HG03432 (cell line): Measurements from ENCODE around the gene HPDL.
A peak's percentile ranks its signal among the peaks of the same experiment; 100 is the strongest.

Experiments
- ATAC-seq: cut with Tn5 transposase; IDR thresholded peaks from one replicate; pipeline ENCODE4 v1.9.1; 2021; ENCODE audit warnings: mild to moderate bottlenecking, moderate library complexity; ENCODE audit not compliant: unreplicated experiment

The HPDL gene

GRCh38 chr1:45321444-45321843, 5.3 kb upstream of the HPDL start:
- no peak for ATAC-seq

- no peak for ATAC-seq
Observed at GRCh38 chr1:45322486-45323040, 4.1 kb upstream of the HPDL start.

GRCh38 chr1:45325851-45326506, 716 bp upstream of the HPDL start:
- ATAC-seq: no peak

DNA sequence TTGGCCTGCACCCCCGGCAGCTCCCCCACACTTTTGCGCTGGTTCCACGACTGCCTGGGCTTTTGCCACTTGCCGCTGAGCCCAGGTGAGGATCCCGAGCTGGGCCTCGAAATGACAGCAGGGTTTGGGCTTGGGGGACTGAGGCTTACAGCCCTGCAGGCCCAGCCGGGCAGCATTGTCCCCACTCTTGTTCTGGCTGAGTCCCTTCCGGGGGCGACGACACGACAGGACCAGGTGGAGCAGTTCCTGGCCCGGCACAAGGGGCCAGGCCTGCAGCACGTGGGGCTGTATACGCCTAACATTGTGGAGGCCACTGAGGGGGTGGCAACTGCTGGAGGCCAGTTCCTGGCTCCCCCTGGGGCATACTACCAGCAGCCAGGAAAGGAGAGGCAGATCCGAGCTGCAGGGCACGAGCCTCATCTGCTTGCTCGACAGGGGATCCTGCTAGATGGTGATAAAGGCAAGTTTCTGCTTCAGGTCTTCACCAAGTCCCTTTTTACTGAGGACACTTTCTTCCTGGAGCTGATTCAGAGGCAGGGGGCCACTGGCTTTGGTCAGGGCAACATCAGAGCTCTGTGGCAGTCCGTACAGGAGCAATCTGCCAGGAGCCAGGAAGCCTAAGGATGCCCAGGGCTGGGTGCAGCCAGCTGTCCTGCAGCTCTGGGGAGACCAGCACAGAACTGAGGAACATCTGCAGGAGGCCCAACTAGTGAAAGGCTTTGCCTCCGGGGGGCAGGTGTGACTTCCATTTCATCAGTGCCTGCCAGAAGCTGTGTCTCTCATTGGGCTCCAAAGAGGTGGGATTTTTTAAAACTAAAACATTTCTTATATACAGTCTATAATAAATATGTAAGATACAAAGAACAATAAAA, 1.2 kb downstream of the HPDL start:
- no peak for ATAC-seq

DNA sequence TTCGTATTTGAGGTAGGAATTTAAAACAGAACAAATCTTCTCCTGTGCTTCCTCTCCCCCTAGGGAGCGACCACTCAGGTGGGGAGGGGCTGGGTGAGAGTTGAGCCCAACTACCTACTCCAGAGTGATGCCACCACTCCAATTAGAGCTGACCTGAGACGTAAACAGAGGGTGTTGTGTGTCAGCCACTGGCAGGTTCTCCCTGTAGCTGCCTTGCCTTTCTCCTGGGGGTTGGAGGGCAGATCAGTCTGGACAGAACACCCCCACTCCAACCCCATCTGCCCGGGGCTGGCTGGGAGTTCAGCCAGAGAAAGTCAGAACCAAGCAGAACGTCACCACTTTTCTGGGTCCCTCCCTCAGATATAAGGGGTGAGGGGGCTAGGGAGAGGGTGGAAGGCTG, 2.0 kb downstream of the HPDL start:
- ATAC-seq: no peak

DNA sequence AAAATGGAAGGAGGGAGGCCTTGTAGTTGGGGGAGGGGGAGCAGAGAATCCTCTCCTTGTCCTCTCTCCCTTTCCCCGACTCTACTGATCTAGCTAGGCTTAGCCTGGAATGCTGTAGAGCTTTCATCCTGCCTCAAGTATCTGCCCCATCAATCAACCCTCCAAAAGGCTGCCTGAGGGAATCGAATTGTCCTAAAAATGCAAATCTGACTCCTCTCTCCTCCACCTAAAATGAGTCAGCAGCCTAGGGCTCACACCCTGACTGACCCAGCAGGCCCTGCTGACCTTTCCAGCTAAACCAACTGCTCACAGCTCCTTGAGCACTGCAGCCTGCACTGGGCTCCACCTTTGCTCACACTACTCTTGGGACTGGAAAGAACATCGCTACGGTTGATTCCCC, 2.8 kb downstream of the HPDL start:
- ATAC-seq: no peak

DNA sequence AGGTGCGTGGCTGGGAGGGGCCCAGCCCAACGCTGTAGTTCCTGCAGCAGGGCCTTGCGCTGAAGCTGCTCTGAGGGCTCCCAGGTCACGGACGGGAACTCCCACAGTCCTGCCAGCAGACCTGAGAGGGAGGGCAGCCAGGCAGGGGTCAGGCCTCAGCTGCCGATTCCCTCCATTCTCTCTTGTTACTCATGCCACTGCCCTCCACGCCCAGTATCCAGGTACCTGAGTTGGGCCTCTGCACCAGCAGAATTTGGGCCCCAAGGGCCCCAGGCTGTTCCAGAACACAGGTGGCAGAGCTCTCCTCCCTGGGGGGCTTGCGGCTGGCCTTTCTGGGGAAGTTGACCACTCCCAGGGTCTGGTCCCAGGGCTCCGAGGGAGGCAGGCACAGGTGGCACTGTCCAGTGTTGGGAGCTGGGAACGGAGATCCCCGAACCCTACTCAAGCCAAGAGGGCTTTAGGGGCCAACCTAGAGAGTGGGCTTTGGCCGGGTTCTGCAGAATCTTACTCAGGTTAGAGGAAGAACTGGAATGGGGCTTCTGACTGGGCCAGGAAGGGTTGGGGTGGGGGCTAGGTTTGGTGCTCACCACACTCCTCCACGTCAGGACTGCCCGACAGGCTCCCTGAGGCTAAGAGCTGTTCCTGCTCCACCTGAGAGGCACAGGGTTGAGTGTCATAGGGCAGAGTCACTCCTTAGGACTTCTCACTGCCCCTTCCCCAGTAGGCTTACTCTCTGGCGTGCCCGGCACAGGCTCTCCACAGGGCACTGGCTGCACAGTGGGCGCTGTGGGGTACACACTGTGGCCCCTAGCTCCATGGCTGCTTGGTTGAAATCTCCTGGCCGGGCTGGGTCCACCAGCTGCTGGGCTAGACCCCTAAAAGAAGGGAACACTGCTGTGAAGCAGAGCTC, 5.0 kb downstream of the HPDL start:
- ATAC-seq: no peak

DNA sequence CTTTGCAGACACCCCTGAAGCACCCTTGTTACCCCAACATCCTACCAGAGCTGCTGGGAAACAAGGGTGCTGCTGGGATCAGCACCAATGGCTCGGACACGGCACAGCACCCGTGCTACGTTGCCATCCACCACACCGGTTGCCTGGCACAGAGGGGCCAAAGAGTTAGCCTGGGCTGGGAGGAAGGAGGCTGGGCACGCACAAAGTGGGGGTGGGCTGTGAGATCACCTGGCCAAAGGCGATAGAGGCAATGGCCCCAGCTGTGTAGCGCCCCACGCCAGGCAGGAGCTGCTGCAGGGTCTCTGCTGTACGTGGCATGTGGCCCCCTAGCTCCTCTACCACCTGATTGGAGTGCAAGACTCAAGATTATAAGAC, 5.6 kb downstream of the HPDL start:
- no peak for ATAC-seq

DNA sequence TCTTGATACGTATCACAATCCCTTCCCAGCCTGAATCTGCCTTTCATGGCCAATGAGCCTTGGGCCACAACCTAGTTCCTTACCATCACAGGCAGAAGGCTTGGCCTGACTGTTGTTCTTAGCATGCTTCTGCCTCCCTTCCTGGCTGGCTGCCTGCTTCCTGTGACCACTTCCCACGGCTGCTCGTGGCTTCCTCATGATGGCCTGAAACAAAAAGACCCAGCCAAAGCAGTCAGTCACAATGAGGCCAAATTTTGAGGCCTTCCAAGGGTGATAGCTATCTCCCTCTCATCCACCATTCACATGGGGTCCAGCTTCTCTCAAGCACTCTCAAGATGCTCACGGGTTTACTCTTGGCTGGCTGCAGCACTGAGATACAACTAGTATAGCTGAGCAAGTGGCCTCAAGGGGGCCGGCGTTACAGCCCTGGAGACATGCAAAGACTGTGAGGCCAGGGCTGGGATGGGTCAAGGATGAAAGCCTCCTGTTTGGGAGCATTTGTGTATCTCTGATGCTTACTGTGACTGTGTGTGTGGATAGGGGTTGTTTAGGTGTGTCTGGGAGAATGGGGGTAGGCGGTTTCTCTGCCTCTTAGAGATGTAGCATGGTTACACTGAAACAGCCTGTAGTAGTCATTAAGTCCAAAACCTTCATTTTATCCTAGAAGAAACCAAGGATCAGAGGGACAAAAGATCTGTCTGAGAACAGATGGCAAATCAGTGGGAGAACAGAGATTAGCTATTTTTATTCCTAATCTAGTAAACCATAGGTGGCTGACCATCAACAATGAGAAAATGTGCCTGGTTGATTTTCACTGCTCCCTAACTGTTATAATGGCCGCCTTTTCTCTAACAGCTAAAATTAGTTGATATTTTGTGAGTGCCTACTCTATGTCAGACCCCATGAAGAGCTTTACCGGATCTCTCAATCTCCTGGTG, 7.9 kb downstream of the HPDL start:
- ATAC-seq: no peak

DNA sequence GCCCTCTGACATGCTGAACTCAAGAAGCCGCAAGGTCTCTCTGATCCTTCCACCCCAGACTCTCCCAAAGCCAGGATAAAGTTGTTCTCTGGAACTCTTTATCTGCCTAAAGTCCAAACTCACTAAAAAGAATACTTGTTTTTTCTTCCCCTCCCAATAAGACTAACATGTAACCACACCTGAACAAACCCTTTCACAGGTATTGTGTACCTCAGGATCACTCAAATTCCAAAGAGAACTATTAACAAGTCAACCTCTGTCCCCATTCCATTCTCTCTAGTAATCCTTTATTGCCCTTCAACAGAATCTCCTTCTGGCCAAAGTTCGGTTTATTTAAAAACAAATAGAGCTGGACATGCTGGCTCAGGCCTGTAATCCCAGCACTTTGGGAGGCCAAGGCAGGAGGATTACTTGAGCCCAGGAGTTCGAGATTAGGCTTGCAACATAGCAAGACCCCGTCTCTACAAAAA, 9.2 kb downstream of the HPDL start:
- ATAC-seq: no peak

GRCh38 chr1:45337630-45338325, 11.1 kb downstream of the HPDL start:
- ATAC-seq: no peak

DNA sequence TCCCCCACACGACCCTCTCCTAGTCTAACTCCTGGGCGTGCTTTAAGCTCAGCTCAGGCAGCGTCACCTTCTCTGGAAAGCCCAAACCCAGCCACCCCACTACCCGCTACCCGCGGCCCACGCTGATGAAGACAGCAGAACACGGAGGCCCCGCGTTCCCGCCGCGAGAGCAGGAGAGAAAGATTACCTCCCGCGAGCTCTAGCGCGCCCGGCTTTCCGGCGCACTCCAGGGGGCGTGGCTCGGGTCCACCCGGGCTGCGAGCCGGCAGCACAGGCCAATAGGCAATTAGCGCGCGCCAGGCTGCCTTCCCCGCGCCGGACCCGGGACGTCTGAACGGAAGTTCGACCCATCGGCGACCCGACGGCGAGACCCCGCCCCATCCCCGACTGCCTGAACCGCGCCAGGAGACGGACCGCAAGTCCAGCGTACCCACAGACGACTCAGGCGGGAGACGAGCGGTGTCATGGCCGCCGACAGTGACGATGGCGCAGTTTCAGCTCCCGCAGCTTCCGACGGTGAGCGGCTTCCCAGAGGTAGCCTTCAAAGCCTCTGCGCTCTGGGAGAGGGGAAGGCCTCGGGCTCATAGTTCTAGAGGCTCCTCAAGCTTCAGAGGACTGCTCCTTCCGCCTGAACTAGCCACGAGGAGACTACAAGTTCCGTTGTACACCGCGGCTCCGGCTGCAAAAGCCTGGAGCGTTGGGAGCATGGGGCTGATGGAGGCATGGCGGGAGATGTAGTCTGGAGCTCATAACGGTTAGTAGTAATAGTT, 13.3 kb downstream of the HPDL start, which contains the start of the genes MUTYH and TOE1:
Gene MUTYH, minus strand, starts transcription at position 652 of the 770 bp plus-strand sequence. CDS start 5,935 bp downstream, outside the sequence.
Gene TOE1, plus strand, starts transcription at position 382 of the 770 bp plus-strand sequence. Its CDS starts 83 bp downstream, at position 465.
- peak; percentile 90 for ATAC-seq

GRCh38 chr1:45340816-45341466, 14.2 kb downstream of the HPDL start:
- no peak for ATAC-seq

DNA sequence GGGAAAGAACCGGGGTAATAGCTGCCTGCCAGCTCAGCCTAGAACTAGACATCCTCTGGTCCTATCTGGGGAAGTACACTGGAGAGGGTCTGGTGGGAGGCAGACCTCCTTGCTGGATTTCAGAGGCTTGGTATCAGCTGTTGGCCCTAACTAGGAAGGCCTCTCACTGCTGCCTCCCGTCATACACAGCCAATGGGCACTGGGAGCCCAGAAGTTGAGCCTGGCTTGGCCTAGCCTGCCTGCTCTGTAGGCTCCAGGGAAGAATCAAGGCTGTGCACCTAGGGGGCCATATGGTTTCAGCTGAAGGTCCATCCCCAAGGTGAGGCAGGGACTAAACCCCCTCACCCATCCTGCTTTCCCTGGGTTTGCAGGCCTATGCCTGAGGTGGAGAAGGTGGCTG, 17.8 kb downstream of the HPDL start:
- no peak for ATAC-seq

- ATAC-seq: no peak
Observed at GRCh38 chr1:45345014-45345413, 18.3 kb downstream of the HPDL start.

DNA sequence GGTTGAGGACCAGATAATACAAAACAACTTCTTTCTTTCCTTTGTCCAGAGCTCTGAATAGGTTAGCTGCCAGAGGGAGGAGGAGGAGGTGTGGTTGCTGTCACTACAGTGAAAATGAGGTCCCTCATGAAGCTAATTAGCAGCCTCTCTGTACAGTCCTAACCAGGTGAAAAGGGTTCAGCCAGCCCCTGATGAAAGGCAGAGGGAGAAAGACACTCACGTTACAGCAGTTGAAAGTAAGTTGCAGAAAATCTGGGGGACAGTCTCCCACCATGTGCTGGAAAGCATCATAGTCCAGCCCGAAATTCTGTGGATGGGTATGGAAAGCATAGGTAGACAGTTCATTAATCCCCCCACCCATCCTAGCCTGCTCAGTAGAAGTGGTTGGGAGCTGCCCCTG, 19.8 kb downstream of the HPDL start:
- ATAC-seq: no peak

GRCh38 chr1:45348020-45348419, 21.3 kb downstream of the HPDL start:
- no peak for ATAC-seq

DNA sequence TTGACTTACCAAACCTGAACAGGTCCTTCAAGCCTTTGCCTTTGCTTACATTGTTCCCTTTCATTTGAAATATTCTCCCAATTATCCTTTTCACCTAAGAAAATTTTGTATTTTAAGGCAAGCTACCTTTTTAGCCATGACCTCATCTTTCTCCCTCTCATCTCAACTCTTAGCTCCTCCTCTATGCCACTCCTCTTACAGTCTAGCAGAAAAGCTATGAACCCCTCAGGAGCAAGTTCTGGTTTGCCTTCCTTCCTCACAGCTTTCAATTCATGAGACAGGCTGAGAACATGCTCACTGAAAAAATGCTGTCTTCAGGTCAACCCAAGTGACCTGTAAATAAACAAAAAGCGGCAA, 21.9 kb downstream of the HPDL start:
- no peak for ATAC-seq
